Iris pigment epithelial cell (primary cell): Measurements from ENCODE around the gene IKZF3.
"Not testable (repeated sequence)": the region's sequence is repeated elsewhere in the genome, so short reads cannot be mapped to it uniquely, and the experiment has no call there.

Experiments
- DNase-seq: peaks from one replicate; pipeline ENCODE4 v3.0.0-alpha.2; 2011; ENCODE audit warnings: low read depth

Gene IKZF3

DNA sequence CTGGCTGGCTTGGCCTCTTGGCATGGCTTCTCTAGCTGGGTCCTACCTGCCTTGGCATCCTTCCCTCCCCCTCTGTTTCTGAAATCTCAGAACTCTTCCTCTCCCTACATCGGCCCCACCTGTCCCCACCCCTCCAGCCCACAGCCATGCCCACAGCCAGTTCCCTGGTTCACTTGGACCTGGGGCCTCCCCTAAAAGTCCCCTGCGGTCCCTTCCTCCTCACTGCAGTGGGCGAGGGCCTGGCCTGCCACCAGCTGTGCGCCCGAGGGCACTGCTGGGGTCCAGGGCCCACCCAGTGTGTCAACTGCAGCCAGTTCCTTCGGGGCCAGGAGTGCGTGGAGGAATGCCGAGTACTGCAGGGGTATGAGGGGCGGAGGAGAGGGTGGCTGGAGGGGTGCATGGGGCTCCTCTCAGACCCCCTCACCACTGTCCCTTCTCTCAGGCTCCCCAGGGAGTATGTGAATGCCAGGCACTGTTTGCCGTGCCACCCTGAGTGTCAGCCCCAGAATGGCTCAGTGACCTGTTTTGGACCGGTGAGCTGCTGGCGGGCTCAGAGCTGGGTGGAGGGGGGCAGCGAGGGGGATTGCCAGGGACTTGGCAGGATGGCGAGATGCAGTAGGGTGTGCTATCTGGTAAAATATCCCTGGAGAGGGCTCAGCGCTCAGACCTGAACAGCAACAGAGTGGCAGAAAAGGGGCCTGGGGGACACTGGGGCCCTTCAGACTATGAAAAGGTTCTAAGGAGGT, 147.9 kb downstream of the IKZF3 start:
- DNase-seq: no peak

- no peak for DNase-seq
Observed at GRCh38 chr17:39715375-39716072, 148.6 kb downstream of the IKZF3 start.

GRCh38 chr17:39714234-39714633, 149.9 kb downstream of the IKZF3 start:
- no peak for DNase-seq

DNA sequence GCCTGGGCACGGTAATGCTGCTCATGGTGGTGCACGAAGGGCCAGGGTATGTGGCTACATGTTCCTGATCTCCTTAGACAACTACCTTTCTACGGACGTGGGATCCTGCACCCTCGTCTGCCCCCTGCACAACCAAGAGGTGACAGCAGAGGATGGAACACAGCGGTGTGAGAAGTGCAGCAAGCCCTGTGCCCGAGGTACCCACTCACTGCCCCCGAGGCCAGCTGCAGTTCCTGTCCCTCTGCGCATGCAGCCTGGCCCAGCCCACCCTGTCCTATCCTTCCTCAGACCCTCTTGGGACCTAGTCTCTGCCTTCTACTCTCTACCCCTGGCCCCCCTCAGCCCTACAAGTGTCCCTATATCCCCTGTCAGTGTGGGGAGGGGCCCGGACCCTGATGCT, 152.3 kb downstream of the IKZF3 start:
- DNase-seq: no peak

GRCh38 chr17:39711071-39711470, 153.0 kb downstream of the IKZF3 start:
- DNase-seq: not testable (repeated sequence)

GRCh38 chr17:39709998-39710964, 153.8 kb downstream of the IKZF3 start:
- no peak for DNase-seq

DNA sequence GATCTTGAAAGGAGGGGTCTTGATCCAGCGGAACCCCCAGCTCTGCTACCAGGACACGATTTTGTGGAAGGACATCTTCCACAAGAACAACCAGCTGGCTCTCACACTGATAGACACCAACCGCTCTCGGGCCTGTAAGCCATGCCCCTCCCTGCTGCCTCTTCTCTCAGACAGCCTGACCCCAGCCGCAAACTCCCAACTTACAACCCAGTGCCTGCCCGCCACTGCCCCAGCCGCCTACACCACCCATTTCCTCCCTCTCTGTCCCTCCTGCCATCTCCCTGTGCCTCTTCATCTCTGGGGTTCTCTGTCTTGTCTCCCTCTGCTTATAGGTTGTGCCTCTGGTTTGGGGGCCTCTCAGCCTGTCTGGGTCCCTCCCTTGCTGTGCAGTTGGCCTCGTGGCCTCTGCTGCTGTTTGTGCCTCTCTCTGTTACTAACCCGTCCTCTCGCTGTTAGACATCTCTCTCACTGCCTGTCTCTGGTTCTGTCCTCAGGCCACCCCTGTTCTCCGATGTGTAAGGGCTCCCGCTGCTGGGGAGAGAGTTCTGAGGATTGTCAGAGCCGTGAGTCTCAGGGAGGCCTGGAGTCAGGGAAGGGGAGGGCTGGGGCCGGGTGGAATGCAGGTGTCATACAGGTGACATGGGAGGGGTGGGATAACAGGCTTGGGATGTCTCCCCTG, 154.7 kb downstream of the IKZF3 start:
- no peak for DNase-seq
